ENCODE results near the gene SCGB3A1.

The SCGB3A1 gene

GRCh38 chr5:180625125-180625790, 34.0 kb upstream of the SCGB3A1 start:
- no peak for DNase-seq

DNA sequence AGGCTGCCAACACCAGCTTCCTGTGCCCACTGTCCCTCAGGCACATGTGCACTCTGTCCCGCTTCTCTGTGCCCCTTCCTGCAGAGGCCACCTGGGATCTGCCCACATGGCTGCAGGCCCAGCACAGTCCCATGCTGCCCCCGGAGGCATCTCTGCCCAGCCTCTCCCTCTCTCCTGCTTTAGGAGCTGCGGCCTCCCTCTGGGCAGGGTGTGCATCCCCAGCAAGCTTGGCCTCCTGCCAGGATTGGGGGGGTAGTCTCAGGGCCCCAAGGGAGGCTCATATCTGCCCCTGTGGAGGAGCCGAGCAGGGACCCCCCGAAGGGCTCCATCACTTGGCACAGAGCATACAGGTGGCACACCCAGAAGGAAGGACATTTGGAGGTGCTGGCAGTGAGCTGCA, 33.3 kb upstream of the SCGB3A1 start:
- DNase-seq: no peak

GRCh38 chr5:180623844-180624243, 32.5 kb upstream of the SCGB3A1 start:
- no peak for DNase-seq

DNA sequence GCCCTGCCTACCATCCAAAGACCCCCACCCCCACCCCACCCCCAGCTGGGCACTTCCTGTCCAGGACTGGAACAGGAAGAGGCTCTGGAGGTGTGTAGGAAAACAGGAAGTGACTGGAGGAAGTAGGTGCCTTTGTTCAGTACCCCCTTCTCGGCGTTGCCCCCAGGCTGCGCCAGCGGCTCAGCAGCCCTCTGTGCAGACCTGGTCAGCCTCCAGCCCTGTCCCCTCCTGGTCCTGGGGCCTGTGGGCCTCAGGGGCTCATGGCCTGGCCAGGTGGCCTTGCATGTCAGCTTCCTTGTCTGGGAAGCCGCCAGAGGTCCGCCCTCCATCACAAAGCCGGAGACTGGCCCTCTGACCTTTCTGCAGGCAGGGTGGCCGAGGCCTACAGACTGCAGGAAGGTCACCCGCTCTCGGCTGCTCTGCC, 32.1 kb upstream of the SCGB3A1 start:
- no peak for DNase-seq

DNA sequence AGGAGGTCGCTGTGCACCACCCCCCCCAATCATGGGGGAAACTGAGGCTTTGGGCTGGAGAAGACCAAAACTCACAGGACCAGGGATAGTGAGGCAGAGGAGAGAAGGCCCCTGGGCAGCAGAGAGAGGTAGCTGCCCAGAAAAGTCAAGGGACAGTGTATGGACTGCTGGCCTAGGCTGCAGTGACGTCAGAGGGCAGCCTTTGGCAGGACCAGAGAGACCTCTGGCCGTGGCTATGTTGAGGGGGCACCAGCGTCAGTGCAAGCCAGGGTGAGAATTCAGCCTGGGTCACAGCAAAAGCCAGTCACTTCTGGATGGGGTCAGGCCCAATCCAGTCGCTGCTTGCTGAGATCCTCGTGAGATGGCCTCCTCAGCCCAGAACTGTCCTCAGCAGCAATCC, 31.6 kb upstream of the SCGB3A1 start:
- no peak for DNase-seq

DNA sequence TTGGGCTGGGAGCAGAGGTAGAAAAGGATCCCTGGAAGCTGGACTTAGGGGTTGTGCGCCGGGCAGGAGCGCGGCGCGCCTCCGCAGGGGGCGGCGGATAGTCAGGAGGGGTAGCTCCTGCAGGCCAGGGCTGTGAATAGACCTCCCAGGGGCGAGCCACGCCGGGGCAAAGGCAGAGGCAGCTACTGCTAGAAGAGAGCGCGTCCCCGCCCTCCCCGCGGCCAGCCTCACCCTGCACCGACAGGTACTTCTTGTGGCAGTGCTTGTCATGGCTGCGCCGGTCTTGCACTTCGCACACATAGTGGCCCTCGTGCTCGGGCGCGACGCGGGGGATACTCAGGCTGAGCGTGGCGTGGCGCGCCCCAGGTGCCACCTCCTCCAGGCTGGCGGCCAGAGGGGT, 30.0 kb upstream of the SCGB3A1 start:
- DNase-seq: no peak

- no peak for DNase-seq
These were observed 28.7 kb upstream of the SCGB3A1 start for GRCh38 chr5:180620014-180620413.

DNA sequence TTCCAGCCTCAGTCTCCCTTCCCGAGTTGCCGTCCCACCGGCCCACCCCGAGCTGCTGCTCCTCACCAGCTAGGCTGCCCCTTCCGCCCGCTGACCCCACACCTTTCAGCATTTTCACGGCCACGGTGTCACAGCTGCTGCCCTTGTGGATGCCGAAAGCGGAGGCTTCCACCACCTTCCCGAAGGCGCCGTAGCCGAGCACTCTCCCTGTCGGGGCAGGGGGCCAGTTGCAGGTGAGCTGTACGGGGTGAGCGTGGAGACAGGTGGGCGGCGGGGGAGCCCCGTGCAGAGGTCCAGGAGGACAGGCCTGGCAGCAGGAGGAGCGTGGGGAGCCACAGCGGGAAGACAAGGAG, 28.2 kb upstream of the SCGB3A1 start:
- no peak for DNase-seq

DNA sequence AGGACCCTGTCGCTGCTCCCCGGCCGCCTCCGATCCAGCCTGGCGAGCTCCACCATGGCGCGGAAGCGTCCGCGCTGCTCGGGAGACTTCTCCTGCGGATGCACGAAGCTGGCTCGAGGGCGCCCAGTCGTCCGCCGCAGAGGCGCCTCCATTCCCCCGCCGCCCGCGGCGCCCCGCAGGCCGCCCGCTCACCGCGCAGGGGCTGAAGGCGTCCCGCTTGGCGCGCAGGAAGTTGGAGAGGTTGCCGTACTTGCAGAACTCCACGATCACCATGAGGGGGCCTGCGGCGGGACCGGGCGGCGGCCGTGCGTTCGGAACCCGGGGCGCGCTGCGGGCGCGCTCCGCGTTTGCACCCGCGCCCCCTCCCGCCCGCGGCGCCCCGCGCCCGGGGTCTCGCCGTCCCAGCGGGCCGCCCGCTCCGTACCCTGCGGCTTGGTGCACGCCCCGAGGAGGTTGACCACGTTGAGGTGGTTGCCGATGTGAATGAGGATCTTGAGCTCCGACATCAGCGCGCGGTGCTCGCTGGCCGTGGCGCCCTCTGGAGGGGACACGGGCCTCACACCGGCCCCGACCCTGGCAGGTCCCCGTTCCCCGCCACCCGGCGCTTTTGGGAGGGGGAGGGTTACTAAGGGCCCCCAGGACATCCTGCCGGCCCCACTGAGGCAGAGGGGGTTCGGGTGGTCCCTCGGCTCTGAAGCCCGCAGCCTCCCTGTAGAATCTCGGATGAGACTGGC, 27.7 kb upstream of the SCGB3A1 start:
- no peak for DNase-seq

GRCh38 chr5:180618487-180618828, 27.2 kb upstream of the SCGB3A1 start:
- no peak for DNase-seq

DNA sequence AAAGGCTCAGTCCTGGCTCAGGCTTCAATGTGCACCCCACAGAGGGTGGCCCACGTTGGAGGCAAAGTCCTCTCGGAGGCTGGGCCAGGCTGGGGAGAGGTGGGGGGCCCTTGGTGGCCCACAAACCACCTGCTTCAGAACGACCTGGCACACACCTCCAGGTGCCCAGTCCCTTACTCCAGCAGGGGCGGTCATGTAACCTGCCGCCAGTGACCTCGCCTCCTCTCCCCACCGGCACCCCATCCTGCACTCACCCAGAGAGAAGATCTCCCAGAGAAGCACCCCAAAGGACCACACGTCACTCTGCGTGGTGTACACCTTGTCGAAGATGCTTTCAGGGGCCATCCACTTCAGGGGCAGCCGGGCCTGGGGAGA, 22.5 kb upstream of the SCGB3A1 start:
- DNase-seq: no peak

DNA sequence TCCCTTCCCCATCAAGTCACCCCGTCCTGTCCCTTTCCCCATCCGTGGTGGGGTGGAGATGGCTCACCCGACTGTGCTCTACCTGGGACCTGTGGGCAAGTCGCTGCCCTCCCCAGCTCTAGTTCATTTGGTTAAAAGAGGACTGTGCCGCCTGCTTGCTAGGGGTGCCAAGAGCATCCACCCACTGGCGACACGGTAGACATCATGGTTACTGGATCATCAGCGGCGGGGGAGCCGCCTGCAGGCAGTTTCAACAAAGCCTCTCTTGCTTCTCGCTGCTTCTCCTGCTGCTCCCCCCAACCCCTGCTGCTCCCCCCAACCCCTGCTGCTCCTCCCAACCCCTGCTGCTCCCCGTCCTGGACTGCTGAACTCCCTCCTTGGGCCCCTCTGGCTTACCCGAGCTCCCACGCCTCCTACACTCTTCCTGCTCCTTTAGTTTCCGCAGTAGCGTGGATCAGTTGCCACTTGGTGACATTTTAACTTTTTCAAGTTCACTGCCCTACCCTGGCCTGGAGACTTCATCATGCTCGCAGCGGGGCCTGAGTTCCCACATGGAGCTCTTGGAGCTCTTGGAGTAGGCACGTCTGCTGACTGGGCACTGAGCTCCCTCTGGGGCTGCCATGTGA, 22.0 kb upstream of the SCGB3A1 start:
- no peak for DNase-seq

- DNase-seq: no peak
These were observed 21.4 kb upstream of the SCGB3A1 start for GRCh38 chr5:180612683-180613082.

GRCh38 chr5:180611140-180611850, 20.0 kb upstream of the SCGB3A1 start:
- no peak for DNase-seq

GRCh38 chr5:180609817-180610550, 18.7 kb upstream of the SCGB3A1 start:
- no peak for DNase-seq

DNA sequence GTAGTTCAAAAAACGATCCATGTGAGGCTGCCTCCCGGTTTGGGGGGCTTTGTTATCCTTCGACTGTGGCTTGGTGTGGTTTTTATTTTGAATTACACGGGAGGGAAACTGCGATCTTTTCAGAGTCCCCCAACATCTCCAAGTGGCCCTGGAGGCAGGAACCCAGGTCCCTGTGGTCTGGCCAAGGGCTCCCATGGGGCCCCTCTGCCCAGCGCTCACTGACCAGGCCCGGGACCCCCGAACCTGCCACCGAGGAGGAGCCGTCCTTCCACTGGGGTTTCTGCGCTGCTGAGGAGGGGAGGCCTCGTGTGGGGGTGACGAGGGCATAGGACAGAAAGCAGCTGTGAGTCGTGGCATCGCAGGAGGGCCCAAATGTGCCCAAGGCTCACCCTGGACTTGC, 18.1 kb upstream of the SCGB3A1 start:
- no peak for DNase-seq

- no peak for DNase-seq
These were observed 17.4 kb upstream of the SCGB3A1 start for GRCh38 chr5:180608572-180609310.

DNA sequence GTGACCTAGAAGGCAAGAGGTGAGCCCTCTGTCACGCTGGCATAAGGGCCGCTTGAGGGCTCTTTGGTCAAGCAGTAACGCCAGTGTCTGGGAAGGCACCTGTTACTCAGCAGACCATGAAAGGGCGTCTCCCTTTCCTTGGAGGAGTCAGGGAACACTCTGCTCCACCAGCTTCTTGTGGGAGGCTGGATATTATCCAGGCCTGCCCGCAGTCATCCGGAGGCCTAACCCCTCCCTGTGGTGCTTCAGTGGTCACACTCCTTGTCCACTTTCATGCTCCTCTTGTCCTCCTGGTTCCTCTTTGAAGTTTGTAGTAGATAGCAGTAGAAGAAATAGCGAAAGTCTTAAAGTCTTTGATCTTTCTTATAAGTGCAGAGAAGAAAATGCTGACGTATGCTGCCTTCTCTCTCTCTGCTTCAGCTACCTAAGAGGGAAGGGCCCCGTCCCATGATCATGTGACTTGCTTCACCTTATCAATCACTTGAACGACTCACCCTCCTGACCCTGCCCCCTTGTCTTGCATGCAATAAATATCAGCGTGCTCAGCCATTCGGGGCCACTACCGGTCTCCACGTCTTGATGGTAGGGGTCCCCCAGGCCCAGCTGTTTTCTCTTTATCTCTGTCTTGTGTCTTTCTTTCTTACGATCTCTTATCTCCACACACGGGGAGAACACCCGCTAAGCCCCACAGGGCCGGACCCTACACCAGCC, 16.7 kb upstream of the SCGB3A1 start:
- DNase-seq: no peak

DNA sequence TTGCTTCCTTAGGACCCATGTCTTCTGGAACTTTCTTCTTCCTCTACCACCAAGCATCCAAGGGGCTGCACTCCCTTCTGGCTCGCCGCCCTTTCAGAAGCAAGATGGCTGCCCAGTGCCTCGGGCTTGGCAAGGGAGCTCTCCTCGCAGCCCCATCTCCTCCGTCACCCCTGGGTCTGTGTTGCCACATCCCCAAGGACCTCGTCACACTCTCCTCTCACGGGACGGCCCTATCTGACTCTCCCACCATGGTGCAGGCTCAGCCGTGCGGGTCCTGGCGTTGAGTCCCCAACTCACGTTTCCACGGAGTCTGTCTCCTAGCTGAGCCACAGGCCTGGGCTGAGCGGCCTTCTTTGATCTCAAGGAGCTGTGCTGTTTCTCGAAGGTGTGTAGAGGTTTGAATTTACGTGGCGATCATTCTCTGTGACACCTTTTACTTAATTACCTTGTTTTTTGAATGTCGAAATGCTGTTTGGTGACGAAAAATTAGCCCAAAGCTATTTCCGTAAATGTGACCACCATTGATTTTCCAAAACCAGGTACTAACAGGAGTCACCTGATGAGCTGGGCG, 15.0 kb upstream of the SCGB3A1 start:
- DNase-seq: no peak

DNA sequence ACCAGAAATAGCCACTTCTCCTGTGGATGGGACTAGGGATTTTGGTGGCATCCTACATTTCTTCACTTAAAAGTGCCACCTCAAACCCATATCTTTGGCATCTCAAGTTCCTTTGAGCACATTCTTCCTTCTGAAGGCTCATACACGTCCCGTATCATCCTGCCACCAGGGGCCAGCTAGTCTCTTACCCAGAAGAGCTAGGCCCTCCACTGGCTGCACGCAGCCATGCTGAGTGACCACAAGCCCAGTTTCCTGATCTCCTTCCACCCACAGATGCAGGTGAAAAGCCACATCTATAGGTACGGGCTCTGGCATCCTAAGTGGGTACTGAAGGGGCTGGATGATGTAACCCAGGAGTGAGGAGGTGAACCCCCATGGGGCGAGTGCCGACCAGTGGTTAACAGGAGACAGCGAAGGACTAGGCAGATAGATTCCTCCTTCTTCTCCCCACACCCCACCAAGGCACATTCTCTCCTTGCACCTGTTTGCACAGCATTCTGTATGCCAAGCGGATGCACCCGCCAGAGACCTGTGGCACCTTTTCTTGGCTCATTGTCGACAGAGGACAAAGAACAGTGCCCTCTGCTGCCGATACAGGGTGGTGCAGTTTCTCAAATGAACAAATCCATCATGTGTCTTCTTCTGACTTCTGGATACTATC, 14.4 kb upstream of the SCGB3A1 start:
- no peak for DNase-seq

DNA sequence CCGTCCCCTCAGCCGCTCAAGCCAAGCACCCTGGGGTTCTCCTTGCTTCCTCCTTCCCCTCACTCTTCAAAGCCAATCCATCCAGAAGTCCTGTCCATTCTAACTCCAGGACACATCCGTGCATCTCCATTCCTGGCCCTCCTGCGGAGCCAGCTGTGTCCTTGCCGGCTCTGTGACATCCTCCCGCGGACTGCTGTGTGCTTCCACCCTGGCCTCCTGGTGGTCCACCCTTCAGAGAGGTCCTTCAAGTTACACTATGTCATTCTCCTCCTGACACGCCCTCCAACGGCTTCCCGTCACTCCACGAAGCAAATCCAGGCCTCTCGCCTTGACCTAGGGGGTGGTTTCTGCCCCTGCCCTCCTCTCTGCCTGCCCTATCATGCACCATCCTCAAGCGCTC, 13.0 kb upstream of the SCGB3A1 start:
- DNase-seq: no peak

Measured in NCI-H187 treated with DMSO at 0.1 percent for 48 hours (cell line).